T-helper 2 cell treated with Interferon-gamma antibody and Interleukin-4, amounts not matched to agents 5 μg/mL and 100 μg/mL, for 36 hours (primary cell): ENCODE measurements around the gene ZNF207.
"Not testable (repeated sequence)": the region's sequence is repeated elsewhere in the genome, so short reads cannot be mapped to it uniquely, and the experiment has no call there.

ENCODE experiments used
- DNase-seq: peaks from one replicate; pipeline ENCODE4 v3.0.0; 2021; ENCODE audit warnings: low spot score
- H3K27ac Mint-ChIP-seq: one replicate; pipeline ENCODE4 v1.8.0; 2021; ENCODE audit warnings: mild to moderate bottlenecking, mixed read lengths
- H3K27me3 Mint-ChIP-seq: one replicate; pipeline ENCODE4 v1.8.0; 2021; ENCODE audit warnings: low read depth, mixed read lengths
- H3K36me3 Mint-ChIP-seq: one replicate; pipeline ENCODE4 v1.8.0; 2021; ENCODE audit warnings: low read depth, mixed read lengths
- H3K4me1 Mint-ChIP-seq: one replicate; pipeline ENCODE4 v1.8.0; 2021; ENCODE audit warnings: low read depth, mixed read lengths
- H3K4me3 Mint-ChIP-seq: one replicate; pipeline ENCODE4 v1.8.0; 2022; ENCODE audit warnings: mild to moderate bottlenecking, moderate library complexity, mixed read lengths
- H3K9me3 Mint-ChIP-seq: one replicate; pipeline ENCODE4 v1.8.0; 2021; ENCODE audit warnings: mixed read lengths

ZNF207 gene

DNA sequence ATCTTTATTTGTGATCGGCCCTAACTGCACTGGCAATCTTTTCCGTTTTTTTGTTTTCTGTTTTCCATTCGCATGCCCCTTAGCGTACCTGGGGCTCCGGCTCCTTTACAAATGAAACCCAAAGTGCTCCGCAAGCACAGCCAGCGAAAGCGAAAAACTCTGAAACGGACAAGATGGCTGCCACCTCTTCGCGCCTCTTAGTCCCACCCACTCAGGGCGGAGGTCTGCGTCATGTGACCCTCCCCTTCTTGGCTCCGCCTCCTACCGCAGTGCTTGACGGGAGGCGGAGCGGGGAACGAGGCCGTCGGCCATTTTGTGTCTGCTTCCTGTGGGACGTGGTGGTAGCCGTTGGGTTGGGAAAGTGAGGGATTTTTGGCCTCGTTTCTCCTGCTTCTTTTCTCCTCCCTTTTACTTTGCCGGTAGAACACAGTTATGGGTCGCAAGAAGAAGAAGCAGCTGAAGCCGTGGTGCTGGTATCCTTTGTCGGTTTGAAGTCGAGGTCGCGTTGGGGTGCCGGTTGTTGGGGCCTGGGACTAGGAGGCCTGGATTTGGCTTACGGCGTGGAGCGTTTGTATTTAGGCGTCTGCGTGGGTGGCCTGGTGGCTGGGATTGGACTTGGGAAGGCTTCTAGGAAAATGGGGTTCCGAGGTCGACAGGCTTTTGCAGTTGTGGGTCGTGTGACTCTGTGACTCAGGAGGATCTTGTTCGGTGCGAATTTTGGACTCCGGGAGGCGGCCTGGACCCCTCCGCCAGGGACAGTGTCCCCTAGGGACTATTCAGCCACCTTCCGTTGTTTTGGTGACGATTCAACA is at the start of gene ZNF207:
TSS of gene ZNF207 (plus strand) at position 304 of the 812 bp plus-strand sequence. CDS start at position 433, 129 bp downstream.
- peak within 1 kb of the TSS; percentile 100 for H3K27ac Mint-ChIP-seq
- no peaks in the 10 kb centered on the region for H3K27me3 Mint-ChIP-seq
- H3K36me3 Mint-ChIP-seq = peaks cover 44% of the 10 kb centered on the region
- no peaks in the 10 kb centered on the region for H3K9me3 Mint-ChIP-seq
- H3K4me3 Mint-ChIP-seq = peak within 1 kb of the TSS; percentile 98
- H3K4me1 Mint-ChIP-seq = peaks cover 32% of the 10 kb centered on the region
- DNase-seq = peak; percentile 94

DNA sequence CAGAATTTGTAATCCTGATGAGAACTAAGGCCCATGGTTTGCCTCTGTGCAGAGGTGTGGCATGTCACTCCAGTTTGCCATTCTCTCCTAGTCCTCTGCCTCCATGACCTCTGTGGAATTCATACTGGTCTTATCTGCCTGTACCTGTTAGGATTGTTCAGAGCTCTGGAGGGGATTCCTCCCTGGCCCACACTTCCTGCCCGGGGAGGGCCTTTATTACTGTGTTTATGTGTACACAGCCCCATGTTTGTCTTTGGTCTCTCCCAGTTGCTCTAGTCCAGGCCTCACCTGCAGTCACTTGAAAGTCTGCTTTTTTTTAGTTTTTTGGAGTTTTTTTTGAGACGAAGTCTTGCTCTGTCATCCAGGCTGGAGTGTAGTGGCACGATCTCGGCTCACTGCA is 47.9 kb upstream of the ZNF207 start:
- Mint-ChIP-seq H3K36me3 (no peaks in the 10 kb centered on the region), H3K4me1 (no peaks in the 10 kb centered on the region), H3K27me3 (peaks cover 13% of the 10 kb centered on the region), H3K4me3 (no peak overlapping the region), H3K27ac (no peak overlapping the region), H3K9me3 (no peaks in the 10 kb centered on the region)
- no peak for DNase-seq

DNA sequence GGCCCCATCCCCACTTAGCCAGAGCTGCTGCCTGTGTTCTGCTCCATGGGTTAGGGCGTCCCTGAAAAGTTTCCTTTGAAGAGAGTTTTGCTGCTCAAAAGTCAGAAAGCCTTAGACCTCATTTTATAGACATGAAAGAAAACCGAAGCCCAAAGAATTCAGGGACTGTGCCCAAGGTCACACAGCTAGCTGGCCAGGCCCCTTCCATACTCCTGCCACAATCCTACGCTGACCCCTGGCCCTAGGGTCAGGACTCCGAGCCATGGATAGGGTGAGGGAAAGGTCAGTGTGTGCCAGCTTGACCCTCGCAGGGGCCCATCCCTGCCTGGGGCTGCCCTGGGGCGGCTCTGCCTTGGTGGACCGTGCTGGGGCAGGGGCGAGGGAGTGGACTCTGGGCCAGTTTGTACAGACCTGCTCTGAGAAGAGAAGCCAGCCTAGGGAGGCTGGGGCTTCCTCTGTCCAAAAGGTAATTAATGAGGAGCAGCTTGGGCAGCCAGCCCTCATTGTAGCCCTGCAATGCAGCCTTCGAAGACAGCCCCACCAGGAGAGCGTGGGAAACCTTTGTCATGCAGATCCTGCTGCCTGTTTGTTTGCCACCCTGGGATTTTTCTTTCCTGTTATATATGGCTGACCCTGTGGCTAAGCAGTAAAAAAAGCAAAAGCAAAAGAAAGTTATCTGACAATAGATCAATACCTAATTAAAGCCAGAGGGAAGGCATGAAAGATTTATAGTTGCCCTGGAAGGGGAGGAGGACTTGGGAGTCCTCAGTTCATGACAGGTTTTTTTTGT is 46.9 kb upstream of the ZNF207 start:
- Mint-ChIP-seq H3K9me3 (no peaks in the 10 kb centered on the region), H3K4me3 (no peak overlapping the region), H3K27ac (no peak overlapping the region), H3K4me1 (no peaks in the 10 kb centered on the region), H3K36me3 (no peaks in the 10 kb centered on the region), H3K27me3 (peaks cover 17% of the 10 kb centered on the region)
- no peak for DNase-seq

DNA sequence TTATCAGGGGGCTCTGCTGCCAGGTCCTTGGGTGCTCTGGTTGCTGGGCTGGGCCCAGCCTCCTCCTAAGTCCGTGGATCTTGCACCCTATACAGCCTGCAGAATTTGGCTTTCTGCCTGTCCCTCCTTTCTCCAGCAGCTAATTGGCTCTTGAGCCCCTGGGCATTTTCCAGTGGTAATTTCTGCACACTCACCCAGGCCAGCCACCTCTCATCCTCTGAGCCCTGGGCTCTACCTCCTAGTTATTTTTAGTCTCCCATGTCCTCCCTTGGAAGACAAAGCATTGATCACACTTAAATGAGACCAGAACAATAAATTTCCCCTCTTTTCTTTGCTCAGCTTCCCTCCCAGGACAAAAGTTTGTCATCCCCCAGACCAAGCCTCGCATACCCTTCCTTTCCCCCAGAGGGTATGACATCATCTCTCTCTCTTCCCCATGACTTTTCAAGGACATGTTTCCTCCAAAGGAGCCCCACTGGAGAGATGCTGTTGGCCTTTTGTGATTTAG is 46.1 kb upstream of the ZNF207 start:
- no peaks in the 10 kb centered on the region for H3K36me3 Mint-ChIP-seq
- no peaks in the 10 kb centered on the region for H3K9me3 Mint-ChIP-seq
- H3K27me3 Mint-ChIP-seq = peaks cover 21% of the 10 kb centered on the region
- no peak for DNase-seq
- H3K4me3 Mint-ChIP-seq = no peak overlapping the region
- H3K27ac Mint-ChIP-seq = no peak overlapping the region
- H3K4me1 Mint-ChIP-seq = no peaks in the 10 kb centered on the region

GRCh38 chr17:32305049-32305448 is 44.9 kb upstream of the ZNF207 start:
- H3K9me3 Mint-ChIP-seq = no peaks in the 10 kb centered on the region
- H3K27ac Mint-ChIP-seq = no peak overlapping the region
- H3K27me3 Mint-ChIP-seq = peaks cover 27% of the 10 kb centered on the region
- no peak for DNase-seq
- H3K36me3 Mint-ChIP-seq = no peaks in the 10 kb centered on the region
- no peaks in the 10 kb centered on the region for H3K4me1 Mint-ChIP-seq
- no peak overlapping the region for H3K4me3 Mint-ChIP-seq

DNA sequence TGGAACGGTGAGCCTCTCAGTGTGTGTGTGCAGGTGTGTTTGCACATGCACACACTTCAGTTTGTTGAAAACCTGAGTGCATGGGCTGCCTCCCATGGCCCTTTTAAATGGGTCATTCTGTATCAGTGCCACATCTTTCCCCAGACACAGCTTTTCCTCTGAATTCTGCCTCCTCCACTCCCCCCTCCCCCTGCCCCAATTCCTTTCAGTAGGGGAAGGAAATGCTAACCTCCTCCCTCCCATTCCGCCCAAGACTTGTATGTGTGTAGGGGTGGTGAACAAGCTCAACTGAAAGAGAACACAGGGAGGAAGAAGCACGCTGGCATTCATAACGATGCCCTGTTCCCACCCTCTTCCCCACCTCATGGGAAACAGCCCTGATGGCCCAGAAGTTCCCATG is 42.3 kb upstream of the ZNF207 start:
- peaks cover 38% of the 10 kb centered on the region for H3K27me3 Mint-ChIP-seq
- DNase-seq = no peak
- no peak overlapping the region for H3K4me3 Mint-ChIP-seq
- H3K27ac Mint-ChIP-seq = no peak overlapping the region
- H3K4me1 Mint-ChIP-seq = no peaks in the 10 kb centered on the region
- no peaks in the 10 kb centered on the region for H3K36me3 Mint-ChIP-seq
- H3K9me3 Mint-ChIP-seq = no peaks in the 10 kb centered on the region

DNA sequence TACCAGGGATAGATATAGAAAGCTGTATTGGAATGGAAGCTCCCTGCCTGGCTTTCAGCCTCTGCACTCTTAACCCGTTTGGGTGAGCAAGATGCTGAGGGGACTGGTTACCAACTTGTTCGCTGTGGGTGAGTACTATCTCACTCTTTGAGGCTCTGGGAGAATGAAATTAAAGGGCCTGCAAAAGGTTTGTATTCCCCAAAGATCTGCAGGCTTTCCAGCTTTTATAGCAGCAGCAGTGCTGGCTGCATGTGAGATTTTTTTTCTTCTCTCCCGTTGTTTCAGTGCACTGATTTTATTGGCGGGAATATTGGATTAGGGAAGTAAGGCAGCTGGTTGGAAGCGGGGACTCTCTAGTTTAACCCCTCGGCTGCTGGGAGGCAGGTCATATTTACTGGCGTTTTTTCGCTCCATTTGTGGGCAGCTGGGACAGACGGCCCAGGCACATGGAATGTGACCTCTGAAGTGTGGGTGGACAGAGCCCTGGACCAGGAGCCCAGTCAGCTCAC is 38.9 kb upstream of the ZNF207 start:
- DNase-seq = no peak
- peaks cover 44% of the 10 kb centered on the region for H3K27me3 Mint-ChIP-seq
- H3K4me1 Mint-ChIP-seq = no peaks in the 10 kb centered on the region
- H3K4me3 Mint-ChIP-seq = no peak overlapping the region
- H3K36me3 Mint-ChIP-seq = no peaks in the 10 kb centered on the region
- H3K9me3 Mint-ChIP-seq = no peaks in the 10 kb centered on the region
- no peak overlapping the region for H3K27ac Mint-ChIP-seq

- Mint-ChIP-seq H3K27me3 (peaks cover 31% of the 10 kb centered on the region), H3K27ac (no peak overlapping the region), H3K4me3 (no peak overlapping the region), H3K36me3 (no peaks in the 10 kb centered on the region), H3K9me3 (no peaks in the 10 kb centered on the region), H3K4me1 (peaks cover 18% of the 10 kb centered on the region)
- no peak for DNase-seq
Measured at GRCh38 chr17:32314636-32315035, 35.3 kb upstream of the ZNF207 start.

DNA sequence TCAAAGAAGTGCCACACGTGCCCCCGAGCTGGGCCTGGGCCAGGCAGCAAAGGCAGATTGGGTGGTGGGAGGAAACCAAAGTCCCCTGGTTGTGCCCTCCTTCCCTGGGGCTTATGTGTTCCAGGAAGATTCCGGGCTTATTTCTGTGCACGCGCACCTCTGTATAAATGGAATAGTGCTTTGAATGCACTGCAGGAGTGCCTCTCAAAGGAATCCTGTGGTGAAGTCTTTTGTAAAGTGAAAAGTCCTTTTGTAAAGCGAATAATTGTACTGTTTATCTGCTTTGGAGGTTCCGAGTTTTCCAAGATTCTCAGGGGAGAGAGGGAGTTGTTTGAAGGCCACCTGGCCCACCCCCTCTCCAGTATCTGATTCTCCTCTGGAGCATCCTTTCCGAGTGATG is 34.8 kb upstream of the ZNF207 start:
- peaks cover 20% of the 10 kb centered on the region for H3K4me1 Mint-ChIP-seq
- H3K4me3 Mint-ChIP-seq = no peak overlapping the region
- H3K36me3 Mint-ChIP-seq = no peaks in the 10 kb centered on the region
- H3K27ac Mint-ChIP-seq = no peak overlapping the region
- H3K27me3 Mint-ChIP-seq = peaks cover 29% of the 10 kb centered on the region
- no peaks in the 10 kb centered on the region for H3K9me3 Mint-ChIP-seq
- DNase-seq = no peak

DNA sequence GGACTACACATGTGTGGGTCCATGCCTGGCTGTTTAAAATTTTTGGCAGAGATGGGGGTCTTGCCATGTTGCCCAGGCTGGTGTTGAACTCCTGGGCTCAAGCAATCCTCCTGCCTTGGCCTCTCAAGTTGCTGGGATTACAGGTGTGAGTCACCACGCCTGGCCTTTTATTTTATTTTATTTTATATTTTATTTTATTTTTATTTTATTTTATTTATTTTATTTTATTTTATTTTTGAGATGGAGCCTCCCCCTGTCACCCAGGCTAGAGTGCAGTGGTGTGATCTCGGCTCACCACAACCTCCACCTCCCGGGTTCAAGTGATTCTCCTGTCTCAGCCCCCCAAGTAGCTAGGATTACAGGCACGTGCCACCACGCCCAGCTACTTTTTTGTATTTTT is 33.3 kb upstream of the ZNF207 start:
- not testable (repeated sequence) for H3K4me3 Mint-ChIP-seq, H3K9me3 Mint-ChIP-seq, H3K36me3 Mint-ChIP-seq, DNase-seq, H3K27ac Mint-ChIP-seq
- H3K27me3 Mint-ChIP-seq = peaks cover 20% of the 10 kb centered on the region
- H3K4me1 Mint-ChIP-seq = peaks cover 20% of the 10 kb centered on the region

DNA sequence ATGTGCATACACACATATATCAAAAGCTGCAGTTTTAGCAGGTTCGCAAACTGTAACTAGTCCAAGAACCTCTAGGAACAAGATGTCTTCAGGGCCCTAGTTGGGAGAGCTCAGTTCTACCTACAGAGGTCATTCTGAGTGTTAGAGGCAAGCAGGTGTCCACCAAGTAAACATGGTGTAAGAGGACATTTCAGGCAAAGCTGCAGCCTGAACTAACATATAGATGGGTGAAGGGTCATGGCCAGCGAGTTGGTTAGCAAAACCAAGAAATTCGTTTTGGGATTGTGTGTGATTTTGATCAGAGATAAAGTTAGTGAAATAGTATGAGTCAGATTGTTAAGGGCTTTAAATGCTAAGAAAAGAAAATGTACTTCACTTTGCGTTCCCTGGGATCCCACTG is 32.6 kb upstream of the ZNF207 start:
- Mint-ChIP-seq H3K36me3 (no peaks in the 10 kb centered on the region), H3K27ac (no peak overlapping the region), H3K4me3 (no peak overlapping the region), H3K27me3 (peaks cover 18% of the 10 kb centered on the region), H3K9me3 (no peaks in the 10 kb centered on the region), H3K4me1 (peaks cover 20% of the 10 kb centered on the region)
- DNase-seq = no peak

DNA sequence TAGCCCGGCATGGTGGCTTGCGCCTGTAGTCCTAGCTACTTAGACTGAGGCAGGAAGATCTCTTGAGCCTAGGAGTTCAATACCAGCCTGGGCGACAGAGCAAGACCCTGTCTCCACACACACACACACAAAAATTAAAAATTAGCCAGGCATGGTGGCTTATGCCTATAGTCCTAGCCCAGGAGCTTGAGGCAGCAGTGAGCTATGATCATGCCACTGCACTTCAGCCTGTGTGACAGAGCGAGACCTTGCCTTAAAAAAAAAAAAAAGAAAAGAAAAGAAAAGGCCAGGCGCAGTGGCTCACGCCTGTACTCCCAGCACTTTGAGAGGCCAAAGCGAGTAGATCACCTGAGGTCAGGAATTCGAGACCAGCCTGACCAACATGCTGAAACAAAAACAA is 31.9 kb upstream of the ZNF207 start:
- Mint-ChIP-seq H3K36me3 (no peaks in the 10 kb centered on the region), H3K4me3 (peak overlapping the region; percentile 32), H3K27ac (no peak overlapping the region), H3K27me3 (peaks cover 18% of the 10 kb centered on the region), H3K4me1 (peaks cover 21% of the 10 kb centered on the region), H3K9me3 (no peaks in the 10 kb centered on the region)
- no peak for DNase-seq

DNA sequence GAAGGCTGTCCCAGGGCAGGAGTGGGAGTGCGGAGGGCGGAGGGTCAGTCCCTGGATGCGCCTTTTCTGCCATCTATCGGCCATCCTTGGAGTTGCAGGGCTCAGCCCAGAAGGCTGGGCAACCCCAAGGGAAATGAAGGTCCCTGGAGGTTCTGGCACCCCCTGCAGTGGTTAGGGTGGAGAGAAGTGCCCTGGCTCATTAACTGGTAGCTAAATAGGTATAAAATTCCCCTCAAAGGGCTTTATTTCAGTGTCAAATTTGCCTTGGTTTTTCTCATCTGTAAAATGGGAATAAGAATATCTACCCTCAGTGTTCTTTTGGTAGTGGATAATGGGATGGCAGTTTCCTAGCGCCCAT is 30.4 kb upstream of the ZNF207 start:
- Mint-ChIP-seq H3K9me3 (no peaks in the 10 kb centered on the region), H3K27ac (no peak overlapping the region), H3K4me3 (peak overlapping the region; percentile 84), H3K4me1 (peaks cover 36% of the 10 kb centered on the region), H3K27me3 (peaks cover 13% of the 10 kb centered on the region), H3K36me3 (no peaks in the 10 kb centered on the region)
- DNase-seq = peak; percentile 74

GRCh38 chr17:32320080-32320479 is 29.9 kb upstream of the ZNF207 start:
- not testable (repeated sequence) for H3K27ac Mint-ChIP-seq, H3K9me3 Mint-ChIP-seq, H3K27me3 Mint-ChIP-seq, H3K4me3 Mint-ChIP-seq, DNase-seq, H3K36me3 Mint-ChIP-seq
- H3K4me1 Mint-ChIP-seq = peaks cover 37% of the 10 kb centered on the region
